Activated CD8-positive, alpha-beta memory T cell treated with anti-CD3 and anti-CD28 coated beads, Interleukin-2, amount 50 U/mL, for 1 hour (primary cell): Measurements from ENCODE around the gene CMTM1.
A peak's percentile ranks its signal among the peaks of the same experiment; 100 is the strongest.

ENCODE experiments used
- DNase-seq: peaks from one replicate; pipeline ENCODE4 v3.0.0-alpha.2; 2020; ENCODE audit errors: extremely low read depth

CMTM1 gene

GRCh38 chr16:66566051-66566901 lies at the start of gene CMTM1:
CMTM1 (plus strand) TSS chr16:66566439; CDS start chr16:66566514, 75 bp downstream.
- DNase-seq: no peak

- DNase-seq: no peak
Observed at GRCh38 chr16:66516509-66516807, 49.8 kb upstream of the CMTM1 start.

- DNase-seq: peak; percentile 34
Observed at GRCh38 chr16:66516808-66517585, 49.2 kb upstream of the CMTM1 start.

- no peak for DNase-seq
Observed at GRCh38 chr16:66517586-66518263, 48.5 kb upstream of the CMTM1 start.

- DNase-seq: no peak
Observed at GRCh38 chr16:66519482-66520373, 46.5 kb upstream of the CMTM1 start.

GRCh38 chr16:66520406-66521170 lies 45.7 kb upstream of the CMTM1 start:
- no peak for DNase-seq

GRCh38 chr16:66521252-66521713 lies 45.0 kb upstream of the CMTM1 start:
- no peak for DNase-seq

- peak; percentile 82 for DNase-seq
Observed at GRCh38 chr16:66521951-66522771, 44.1 kb upstream of the CMTM1 start.

- no peak for DNase-seq
Observed at GRCh38 chr16:66522816-66523590, 43.2 kb upstream of the CMTM1 start.

GRCh38 chr16:66523861-66524354 lies 42.3 kb upstream of the CMTM1 start:
- DNase-seq: no peak

GRCh38 chr16:66524601-66525164 lies 41.6 kb upstream of the CMTM1 start:
- DNase-seq: no peak

GRCh38 chr16:66525396-66526180 lies 40.7 kb upstream of the CMTM1 start:
- no peak for DNase-seq

GRCh38 chr16:66528294-66528693 lies 37.9 kb upstream of the CMTM1 start:
- DNase-seq: no peak

- DNase-seq: no peak
Observed at GRCh38 chr16:66529475-66529874, 36.8 kb upstream of the CMTM1 start.

GRCh38 chr16:66534376-66534799 lies 31.9 kb upstream of the CMTM1 start:
- DNase-seq: no peak

GRCh38 chr16:66536525-66536924 lies 29.7 kb upstream of the CMTM1 start:
- DNase-seq: no peak

GRCh38 chr16:66537236-66537635 lies 29.0 kb upstream of the CMTM1 start:
- DNase-seq: no peak

- no peak for DNase-seq
Observed at GRCh38 chr16:66538910-66539309, 27.3 kb upstream of the CMTM1 start.
